HEK293 (cell line): ENCODE data around the gene HINT3.

Experiments
- KLF16 ChIP-seq: fragments of 450-650 bp; formaldehyde crosslinking; IDR thresholded peaks from 2 replicates; pipeline ENCODE4 v1.5.1; 2017; ENCODE audit warnings: missing biosample characterization, missing genetic modification characterization
- ZNF138 ChIP-seq: fragments of 450-650 bp; formaldehyde crosslinking; IDR thresholded peaks from 2 replicates; pipeline ENCODE4 v1.5.1; 2016; ENCODE audit warnings: missing biosample characterization, missing genetic modification characterization, borderline replicate concordance
- ZNF747 ChIP-seq: fragments of 450-650 bp; formaldehyde crosslinking; IDR thresholded peaks from 2 replicates; pipeline ENCODE4 v1.5.1; 2016; ENCODE audit warnings: missing biosample characterization, missing genetic modification characterization

- TF ChIP-seq ZNF138 (tag by site-specific recombination), result no peak
- TF ChIP-seq ZNF747 (tag by site-specific recombination), result no peak
- TF ChIP-seq KLF16, result no peak
These were observed 30.6 kb downstream of the HINT3 start for GRCh38 chr6:125987026-125987617.
